GM18858 (cell line): ENCODE measurements around the gene EIF4A2.
"Not testable (repeated sequence)": the region's sequence is repeated elsewhere in the genome, so short reads cannot be mapped to it uniquely, and the experiment has no call there.

Experiments
- ATAC-seq: cut with Tn5 transposase; IDR thresholded peaks from one replicate; pipeline ENCODE4 v1.9.1; 2021; ENCODE audit not compliant: unreplicated experiment

Gene EIF4A2

GRCh38 chr3:186818956-186819355, 35.6 kb downstream of the EIF4A2 start:
- no peak for ATAC-seq

DNA sequence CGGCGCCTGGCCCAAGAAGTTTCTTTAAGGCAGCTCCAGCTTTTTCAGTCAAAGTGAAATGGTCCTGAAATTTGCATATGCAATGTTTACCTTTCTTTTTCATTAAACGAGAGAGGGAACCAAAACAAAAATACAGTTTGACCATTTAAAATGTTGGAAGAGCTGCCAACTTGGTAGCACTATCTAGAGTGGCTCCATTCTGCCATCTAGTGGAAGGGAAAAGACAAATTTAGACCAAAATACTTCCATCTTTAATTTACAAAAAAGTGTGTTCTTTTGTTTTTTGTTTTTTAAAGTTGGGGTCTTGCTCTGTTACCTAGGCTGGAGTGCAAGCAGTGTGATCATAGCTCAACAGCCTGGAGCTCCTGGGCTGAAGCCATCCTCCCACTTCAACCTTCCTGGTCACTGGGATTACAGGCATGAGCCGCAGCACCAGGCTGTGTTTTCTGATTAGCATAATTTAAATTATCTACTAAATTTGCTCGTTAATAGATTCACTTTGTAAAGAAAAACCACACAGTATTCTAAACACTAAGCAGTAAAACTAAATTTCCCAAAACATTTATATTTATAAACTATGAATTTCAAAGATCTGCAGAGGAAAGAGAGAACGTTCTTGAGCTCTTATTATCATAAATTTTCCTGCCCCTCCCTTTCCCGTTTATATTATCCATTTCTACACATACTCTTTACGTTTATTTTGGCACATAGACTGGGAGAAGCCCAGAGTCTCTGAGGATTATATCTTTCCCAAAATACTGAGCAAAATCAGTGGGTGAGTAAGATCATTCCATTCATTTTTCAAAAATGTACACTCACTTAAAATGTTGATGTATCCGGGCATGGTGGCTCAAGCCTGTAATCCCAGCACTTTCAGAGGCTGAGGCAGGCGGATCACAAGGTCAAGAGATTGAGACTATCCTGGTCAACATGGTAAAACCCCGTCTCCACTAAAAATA, 38.3 kb downstream of the EIF4A2 start:
- no peak for ATAC-seq

DNA sequence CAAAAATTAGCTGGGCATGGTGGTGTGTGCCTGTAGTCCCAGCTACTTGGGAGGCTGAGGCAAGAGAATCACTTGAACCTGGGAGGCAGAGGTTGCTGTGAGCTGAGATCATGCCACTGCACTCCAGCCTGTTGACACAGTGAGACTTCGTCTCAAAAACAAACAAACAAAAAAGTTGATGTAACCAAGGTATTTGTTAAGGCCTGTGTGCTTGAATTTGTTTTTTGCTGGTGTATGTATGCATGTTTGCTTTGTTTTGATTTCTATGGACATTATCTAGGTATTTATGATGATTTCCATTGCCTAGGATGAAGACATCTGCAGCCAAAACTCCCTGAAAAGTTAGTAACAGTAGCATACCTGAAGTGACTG, 39.0 kb downstream of the EIF4A2 start:
- not testable (repeated sequence) for ATAC-seq

DNA sequence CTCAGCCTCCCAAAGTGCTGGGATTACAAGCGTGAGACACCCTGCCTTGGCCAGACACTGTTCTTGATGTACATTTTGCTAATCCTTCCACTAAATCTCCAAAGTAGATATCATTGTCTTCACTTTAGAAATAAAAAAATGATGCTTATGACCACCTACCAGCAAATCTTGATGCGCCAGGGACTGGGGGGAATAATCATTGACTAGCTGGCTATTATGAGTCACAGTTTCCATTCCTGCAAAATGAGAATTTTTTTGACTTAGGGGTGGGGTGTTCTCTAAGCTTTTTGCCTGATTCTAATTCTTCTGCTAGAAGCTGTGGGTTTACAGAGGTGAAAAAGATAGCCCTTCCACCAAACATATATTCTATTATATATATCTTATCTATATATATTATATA, 40.0 kb downstream of the EIF4A2 start:
- no peak for ATAC-seq

DNA sequence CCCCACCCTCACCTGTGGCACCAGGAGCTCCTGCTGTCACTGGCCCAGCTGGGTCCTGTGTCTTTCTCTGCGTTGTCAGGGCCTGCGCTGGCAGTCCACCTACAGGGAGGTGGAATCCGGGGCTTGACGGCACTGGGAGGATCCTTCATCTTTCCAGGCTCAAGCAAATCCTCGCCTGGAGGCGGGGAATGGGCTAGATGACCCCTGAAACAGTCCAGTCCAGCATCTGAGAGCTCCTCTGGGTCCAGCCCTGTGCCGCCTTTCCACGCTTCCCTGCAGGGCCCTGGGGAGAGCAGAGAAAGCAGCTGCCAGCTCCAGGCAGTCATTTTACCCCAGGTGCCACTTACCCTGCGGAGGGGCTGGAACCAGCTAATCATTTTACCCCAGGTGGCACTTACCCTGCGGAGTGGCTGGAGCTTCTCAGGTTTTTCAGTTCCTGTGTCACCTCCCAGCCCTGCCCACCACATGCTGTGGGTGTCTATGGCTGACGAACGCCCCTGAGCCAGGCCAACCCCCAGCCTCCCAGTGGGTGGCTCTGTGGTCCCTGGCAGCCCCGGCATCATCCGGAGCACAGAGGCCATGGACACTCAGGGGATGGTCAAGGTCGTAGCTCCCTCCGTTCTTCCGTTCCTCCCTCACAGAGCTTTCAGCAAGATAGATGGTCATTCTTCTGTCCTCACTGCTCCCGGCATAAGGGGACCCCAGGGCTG, 41.2 kb downstream of the EIF4A2 start:
- no peak for ATAC-seq

- no peak for ATAC-seq
Observed at GRCh38 chr3:186825294-186825821, 42.0 kb downstream of the EIF4A2 start.

- no peak for ATAC-seq
Observed at GRCh38 chr3:186825872-186826409, 42.6 kb downstream of the EIF4A2 start.

- no peak for ATAC-seq
Observed at GRCh38 chr3:186826410-186826975, 43.1 kb downstream of the EIF4A2 start.

GRCh38 chr3:186826976-186827857, 43.8 kb downstream of the EIF4A2 start:
- peak; percentile 90 for ATAC-seq

GRCh38 chr3:186828340-186828739, 45.0 kb downstream of the EIF4A2 start:
- no peak for ATAC-seq

DNA sequence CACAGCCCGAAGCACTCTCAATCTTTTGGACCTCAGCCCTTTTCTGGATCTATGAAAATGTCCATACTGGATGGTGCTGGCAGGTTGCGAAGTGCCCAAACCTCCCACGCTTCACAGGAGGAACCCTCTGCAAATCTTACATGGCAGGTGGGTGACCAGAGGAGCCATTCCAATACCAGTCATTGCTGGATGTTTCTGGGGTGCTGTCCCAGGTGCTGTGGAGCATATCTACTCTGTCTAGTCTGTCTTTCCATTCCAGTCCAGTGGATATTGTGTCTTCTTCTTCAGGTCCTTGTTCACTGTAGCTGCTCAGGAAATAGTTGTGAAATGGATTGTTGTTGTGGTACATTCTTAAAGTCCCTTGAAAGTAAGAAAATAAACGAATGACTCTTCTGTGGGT, 48.4 kb downstream of the EIF4A2 start:
- ATAC-seq: no peak

GRCh38 chr3:186832276-186832675, 48.9 kb downstream of the EIF4A2 start:
- no peak for ATAC-seq
